ENCODE measurements around the gene DISP2.

- no peak for TF ChIP-seq JUNB (IDR thresholded peaks at IDR 0.05; ENCODE audit: unreplicated experiment)
- TF ChIP-seq ETS1 (IDR thresholded peaks at IDR 0.05), result no peak
- peak in 1 of 2 experiments; percentile 35; a peak in 2 of 4 replicates for TF ChIP-seq CTCF (conservative IDR thresholded peaks at IDR 0.05; ENCODE audit: low read depth in 2 of 2)
- peak; percentile 26 for TF ChIP-seq EZH2 (IDR thresholded peaks at IDR 0.05; ENCODE audit: low read depth, unreplicated experiment)
- TF ChIP-seq ZNF462 (CRISPR knock-in tag; IDR thresholded peaks at IDR 0.05), result no peak
- TF ChIP-seq REST (IDR thresholded peaks at IDR 0.05; ENCODE audit: unreplicated experiment), result no peak
- no peak for TF ChIP-seq ZNF331 (CRISPR knock-in tag; IDR thresholded peaks at IDR 0.05; ENCODE audit: low read depth)
Measured at GRCh38 chr15:40358471-40359353, 693 bp downstream of the DISP2 start.

All from GM23338 (cell line).